Measurements from ENCODE around the gene RIMBP2.

RIMBP2 gene

GRCh38 chr12:130421896-130422295, 294.2 kb downstream of the RIMBP2 start:
- DNase-seq (ENCODE audit: low spot score): no peak

GRCh38 chr12:130420071-130420470, 296.0 kb downstream of the RIMBP2 start:
- DNase-seq (ENCODE audit: low spot score): no peak

- DNase-seq (ENCODE audit: low spot score): no peak
These were observed 297.0 kb downstream of the RIMBP2 start for GRCh38 chr12:130419116-130419515.

GRCh38 chr12:130418251-130418650, 297.8 kb downstream of the RIMBP2 start:
- DNase-seq (ENCODE audit: low spot score): no peak

GRCh38 chr12:130414381-130414780, 301.7 kb downstream of the RIMBP2 start:
- no peak for DNase-seq (ENCODE audit: low spot score)

GRCh38 chr12:130413909-130414308, 302.2 kb downstream of the RIMBP2 start:
- DNase-seq (ENCODE audit: low spot score): no peak

- no peak for DNase-seq (ENCODE audit: low spot score)
These were observed 303.7 kb downstream of the RIMBP2 start for GRCh38 chr12:130412384-130412783.

GRCh38 chr12:130405332-130405731, 310.8 kb downstream of the RIMBP2 start:
- DNase-seq (ENCODE audit: low spot score): no peak

GRCh38 chr12:130401703-130402102, 314.4 kb downstream of the RIMBP2 start:
- DNase-seq (ENCODE audit: low spot score): no peak

GRCh38 chr12:130398100-130398848, 317.8 kb downstream of the RIMBP2 start:
- no peak for DNase-seq (ENCODE audit: low spot score)

GRCh38 chr12:130396667-130397066, 319.4 kb downstream of the RIMBP2 start:
- no peak for DNase-seq (ENCODE audit: low spot score)

- no peak for DNase-seq (ENCODE audit: low spot score)
These were observed 321.2 kb downstream of the RIMBP2 start for GRCh38 chr12:130394906-130395305.

- DNase-seq (ENCODE audit: low spot score): no peak
These were observed 324.9 kb downstream of the RIMBP2 start for GRCh38 chr12:130391186-130391585.

- no peak for DNase-seq (ENCODE audit: low spot score)
These were observed 330.9 kb downstream of the RIMBP2 start for GRCh38 chr12:130385193-130385592.

GRCh38 chr12:130384234-130384633, 331.9 kb downstream of the RIMBP2 start:
- DNase-seq (ENCODE audit: low spot score): no peak

GRCh38 chr12:130382818-130383217, 333.3 kb downstream of the RIMBP2 start:
- no peak for DNase-seq (ENCODE audit: low spot score)

- DNase-seq (ENCODE audit: low spot score): no peak
These were observed 340.5 kb downstream of the RIMBP2 start for GRCh38 chr12:130375296-130376287.

- DNase-seq (ENCODE audit: low spot score): no peak
These were observed 342.0 kb downstream of the RIMBP2 start for GRCh38 chr12:130374083-130374482.

- DNase-seq (ENCODE audit: low spot score): no peak
These were observed 343.2 kb downstream of the RIMBP2 start for GRCh38 chr12:130372936-130373335.

GRCh38 chr12:130371296-130371695, 344.8 kb downstream of the RIMBP2 start:
- no peak for DNase-seq (ENCODE audit: low spot score)

- no peak for DNase-seq (ENCODE audit: low spot score)
These were observed 346.3 kb downstream of the RIMBP2 start for GRCh38 chr12:130369816-130370215.

GRCh38 chr12:130367523-130367922, 348.6 kb downstream of the RIMBP2 start:
- no peak for DNase-seq (ENCODE audit: low spot score)

- DNase-seq (ENCODE audit: low spot score): no peak
These were observed 349.1 kb downstream of the RIMBP2 start for GRCh38 chr12:130367003-130367402.

All from AG08396 (cell line).